Right forelimb (tissue), 1 donor: ENCODE measurements around the gene ABCG1.

Experiments
- DNase-seq: peaks from one replicate; pipeline ENCODE4 v3.0.0-alpha.2; 2018

The ABCG1 gene

GRCh38 chr21:42331660-42332059 lies 112.7 kb downstream of the ABCG1 start:
- DNase-seq: no peak

DNA sequence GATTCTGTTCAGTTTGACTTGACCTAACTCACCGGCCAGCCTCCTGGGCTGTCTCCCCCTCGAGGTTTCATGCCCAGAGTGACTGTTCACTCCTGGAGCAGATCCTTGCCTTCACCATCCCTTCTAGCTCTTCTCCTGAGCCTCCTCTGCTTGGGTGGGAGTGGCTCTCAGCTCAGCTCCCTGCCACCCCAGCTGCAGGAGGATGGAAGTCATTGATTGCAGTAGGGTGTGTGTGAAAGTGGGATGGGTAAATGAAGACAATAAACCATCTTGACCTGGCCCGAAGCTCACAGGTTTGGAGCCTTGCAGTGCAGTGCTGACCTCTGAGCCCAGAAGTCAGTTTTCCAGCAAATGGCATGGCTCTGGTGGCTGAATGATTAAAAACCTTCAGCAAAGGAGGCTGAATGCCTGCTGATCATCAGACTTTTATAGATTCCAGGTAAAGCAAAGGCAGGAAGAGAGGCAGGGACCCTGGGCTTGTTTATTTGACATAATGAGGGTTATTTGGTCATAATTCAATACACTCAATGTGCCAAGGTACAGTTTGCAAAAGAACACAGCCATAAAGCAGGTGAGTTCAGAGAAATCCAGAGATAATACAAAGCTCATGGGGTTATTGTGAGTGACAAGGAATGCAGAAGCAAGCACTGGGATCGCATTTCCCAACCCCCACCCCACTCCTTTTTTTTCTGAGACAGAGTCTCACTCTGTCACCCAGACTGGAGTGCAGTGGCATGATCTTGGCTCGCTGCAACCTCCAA lies 113.8 kb downstream of the ABCG1 start:
- DNase-seq: no peak

GRCh38 chr21:42336054-42336453 lies 117.1 kb downstream of the ABCG1 start:
- no peak for DNase-seq

DNA sequence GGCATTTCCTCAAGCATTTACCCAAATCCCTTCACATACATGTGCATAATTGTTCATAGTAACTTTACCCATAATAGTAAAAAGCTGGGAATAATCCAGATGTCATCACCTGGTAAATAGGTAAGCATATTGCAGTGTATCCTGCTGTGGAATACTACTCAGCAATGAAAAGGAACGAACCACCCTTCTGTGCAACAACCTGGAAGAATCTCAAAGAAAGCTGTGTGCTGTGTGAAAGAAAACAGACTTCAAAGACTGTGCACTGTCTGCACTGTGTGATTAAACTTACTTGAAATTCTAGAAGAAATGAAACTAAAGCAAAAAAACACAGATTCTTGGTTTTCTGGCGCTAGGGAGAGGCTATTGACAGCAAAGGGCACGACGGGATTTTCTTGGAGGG lies 118.3 kb downstream of the ABCG1 start:
- no peak for DNase-seq

GRCh38 chr21:42337830-42338728 lies 119.1 kb downstream of the ABCG1 start:
- DNase-seq: peak; percentile 63

GRCh38 chr21:42338729-42339715 lies 120.1 kb downstream of the ABCG1 start:
- no peak for DNase-seq

DNA sequence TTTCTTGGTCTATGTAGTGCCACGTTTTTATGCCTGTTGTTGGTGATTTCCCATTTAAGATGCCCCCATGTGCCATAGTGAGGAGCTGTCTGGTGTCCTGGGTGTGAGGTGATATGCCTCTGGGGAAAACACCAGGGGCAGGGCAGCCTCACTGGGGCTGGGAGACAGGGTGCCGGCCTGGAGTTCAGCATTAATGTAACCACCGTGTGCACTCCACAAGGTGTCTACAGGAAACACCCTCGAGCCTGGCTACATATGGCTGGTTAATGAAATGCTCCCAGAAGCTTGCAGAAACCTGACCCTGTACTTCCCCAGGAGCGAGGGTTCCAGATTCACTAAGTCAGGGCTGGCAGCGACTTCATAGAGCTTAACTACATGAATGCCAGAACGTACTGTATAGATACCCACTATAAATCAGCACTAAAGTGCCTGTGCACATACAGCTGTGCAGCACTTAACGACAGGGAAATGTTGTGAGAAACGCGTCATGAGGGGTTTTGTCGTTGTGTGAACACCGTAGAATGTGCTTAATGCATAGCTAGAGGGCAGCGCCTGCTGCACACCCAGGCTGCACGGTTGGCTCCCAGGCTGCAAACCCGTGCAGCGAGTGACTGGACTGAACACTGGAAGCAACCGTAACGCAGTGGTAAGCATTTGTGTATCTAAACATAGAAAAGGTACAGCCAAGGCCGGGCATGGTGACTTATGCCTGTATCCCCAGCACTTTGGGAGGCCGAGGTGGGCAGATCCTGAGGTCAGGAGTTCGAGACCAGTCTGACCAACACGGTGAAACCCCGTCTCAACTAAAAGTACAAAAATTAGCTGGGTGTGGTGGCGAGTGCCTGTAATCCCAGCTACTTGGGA lies 121.5 kb downstream of the ABCG1 start:
- DNase-seq: no peak

- DNase-seq: no peak
Measured at GRCh38 chr21:42341776-42342542, 123.0 kb downstream of the ABCG1 start.

DNA sequence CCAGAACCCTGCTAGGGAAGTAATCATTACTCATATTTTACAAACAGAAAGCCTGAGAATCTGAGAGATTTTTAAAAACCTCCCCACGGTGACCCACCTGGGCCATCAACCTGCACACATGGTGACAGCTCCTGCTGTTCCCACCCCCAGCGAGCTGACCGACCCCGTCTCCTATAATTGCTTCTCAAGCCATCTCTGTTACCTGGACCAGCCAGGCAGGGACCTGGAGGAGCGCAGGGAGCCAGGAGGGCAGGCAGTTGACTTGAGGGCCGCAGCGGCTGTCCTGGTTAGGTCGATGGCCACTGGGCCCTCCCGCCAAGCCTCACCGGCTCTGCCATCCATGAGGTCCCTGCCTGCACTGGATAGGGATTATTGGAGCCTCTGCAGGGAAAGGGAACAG lies 124.2 kb downstream of the ABCG1 start:
- no peak for DNase-seq

GRCh38 chr21:42343556-42343955 lies 124.6 kb downstream of the ABCG1 start:
- no peak for DNase-seq

- DNase-seq: no peak
Measured at GRCh38 chr21:42343963-42344510, 125.1 kb downstream of the ABCG1 start.

GRCh38 chr21:42344631-42345030 lies 125.7 kb downstream of the ABCG1 start:
- DNase-seq: no peak

DNA sequence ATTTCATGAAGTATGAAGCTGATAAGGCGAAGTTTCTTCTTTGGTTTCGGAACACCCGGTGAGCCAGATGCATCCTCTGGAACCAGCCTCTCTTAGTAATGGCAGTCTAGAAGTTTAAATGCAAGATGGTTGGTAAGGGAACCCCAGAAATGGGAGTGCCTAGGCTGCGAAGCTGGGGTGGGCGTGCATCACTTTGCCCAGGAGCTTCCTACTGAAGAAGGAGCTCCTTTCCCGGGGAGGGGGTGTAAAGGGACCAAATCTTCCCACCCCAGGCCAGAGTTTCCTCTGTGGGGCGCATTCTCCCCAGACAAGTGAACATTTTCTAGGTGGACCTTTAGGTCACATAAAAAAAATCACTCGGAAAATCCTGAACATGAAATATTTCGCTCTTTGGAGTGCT lies 127.5 kb downstream of the ABCG1 start:
- DNase-seq: no peak
